Cardiac atrium fibroblast (primary cell): ENCODE measurements around the gene TUBG2. TPM values are rescaled to one million over a fixed set of nuclear protein-coding genes. Genes with fewer than 3 reads are reported as not detected.

Experiments
- total RNA-seq: library from RNA; depleted of rRNA; stranded (reverse); fragments of >200 nt; gene quantifications from 2 replicates; pipeline ENCODE4 v1.2.3, GENCODE V29; 2015

The TUBG2 gene
- total RNA-seq = 10.9 and 11.2 TPM in 2 replicates

DNA sequence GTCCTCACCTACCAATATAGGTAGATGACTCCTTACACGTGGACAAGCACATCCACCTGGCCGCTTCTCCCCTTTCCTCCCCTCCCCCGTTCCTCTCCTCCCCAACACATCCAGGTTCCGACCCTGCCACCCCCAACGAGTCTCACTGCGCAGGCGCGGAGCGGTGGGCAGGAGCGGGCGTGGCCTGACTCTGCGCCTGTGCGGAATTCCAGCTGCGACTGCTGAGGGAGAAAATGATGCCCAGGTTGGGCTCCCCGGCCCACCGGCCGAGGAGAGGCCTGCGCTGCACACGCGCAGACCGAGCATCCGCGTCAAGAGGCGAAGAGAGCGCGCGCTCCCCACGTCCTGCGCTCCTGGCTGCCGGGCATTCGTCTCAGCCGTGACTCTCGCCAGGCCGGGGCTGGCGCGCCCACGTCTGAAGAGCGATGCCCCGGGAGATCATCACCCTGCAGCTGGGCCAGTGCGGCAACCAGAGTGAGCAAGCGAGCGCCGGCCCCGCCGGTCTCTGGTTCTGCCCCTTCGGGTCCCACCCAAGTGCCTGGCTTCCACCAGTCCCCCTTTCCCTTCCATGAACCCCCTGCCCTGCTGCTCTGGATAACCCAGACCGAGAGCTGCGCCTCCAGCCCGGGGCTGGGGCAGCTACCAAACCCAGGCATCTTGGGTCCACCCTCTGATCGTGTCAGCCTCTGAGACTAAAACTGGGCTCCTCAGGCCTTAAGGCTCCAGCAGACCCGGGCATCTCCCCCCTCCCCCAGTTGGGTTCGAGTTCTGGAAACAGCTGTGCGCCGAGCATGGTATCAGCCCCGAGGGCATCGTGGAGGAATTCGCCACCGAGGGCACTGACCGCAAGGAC, at the start of gene TUBG2:
Gene TUBG2 (plus strand): TSS at position 206 of the 853 bp plus-strand sequence. CDS start 220 bp downstream, at position 426.

DNA sequence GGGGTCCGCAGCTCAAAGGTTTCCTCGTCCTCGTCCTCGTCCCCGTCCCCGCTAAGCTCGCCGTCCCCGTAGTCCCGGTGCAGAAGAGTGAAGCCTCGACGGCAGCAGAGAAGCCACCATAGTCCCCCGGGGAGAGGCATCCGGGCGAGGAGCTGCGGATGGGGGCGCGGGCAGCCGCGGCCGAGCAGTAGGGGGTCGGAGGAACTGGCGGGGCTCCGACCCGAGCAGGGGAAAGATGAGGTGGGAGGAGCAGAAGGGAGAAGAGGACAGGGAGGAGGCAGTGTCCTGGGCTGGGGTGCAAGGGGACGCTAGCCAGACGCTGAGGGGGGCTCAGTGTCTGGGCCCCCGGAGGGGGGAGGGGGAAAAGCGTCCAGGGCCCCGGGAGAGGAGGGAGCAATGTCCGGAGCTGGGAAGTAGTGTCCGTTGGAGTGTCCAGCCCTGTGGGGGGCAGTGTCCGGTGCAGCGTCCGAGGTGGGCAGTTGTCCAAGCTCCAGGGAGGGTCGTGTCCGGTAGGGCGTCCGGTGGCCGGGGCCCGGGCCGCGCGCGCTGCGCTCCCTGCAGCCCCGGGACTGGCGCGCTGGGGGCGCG, 17.4 kb downstream of the TUBG2 start, which contains the start of gene PLEKHH3:
Gene PLEKHH3 (minus strand): TSS at position 571 of the 588 bp plus-strand sequence. CDS start 431 bp downstream, at position 140.

DNA sequence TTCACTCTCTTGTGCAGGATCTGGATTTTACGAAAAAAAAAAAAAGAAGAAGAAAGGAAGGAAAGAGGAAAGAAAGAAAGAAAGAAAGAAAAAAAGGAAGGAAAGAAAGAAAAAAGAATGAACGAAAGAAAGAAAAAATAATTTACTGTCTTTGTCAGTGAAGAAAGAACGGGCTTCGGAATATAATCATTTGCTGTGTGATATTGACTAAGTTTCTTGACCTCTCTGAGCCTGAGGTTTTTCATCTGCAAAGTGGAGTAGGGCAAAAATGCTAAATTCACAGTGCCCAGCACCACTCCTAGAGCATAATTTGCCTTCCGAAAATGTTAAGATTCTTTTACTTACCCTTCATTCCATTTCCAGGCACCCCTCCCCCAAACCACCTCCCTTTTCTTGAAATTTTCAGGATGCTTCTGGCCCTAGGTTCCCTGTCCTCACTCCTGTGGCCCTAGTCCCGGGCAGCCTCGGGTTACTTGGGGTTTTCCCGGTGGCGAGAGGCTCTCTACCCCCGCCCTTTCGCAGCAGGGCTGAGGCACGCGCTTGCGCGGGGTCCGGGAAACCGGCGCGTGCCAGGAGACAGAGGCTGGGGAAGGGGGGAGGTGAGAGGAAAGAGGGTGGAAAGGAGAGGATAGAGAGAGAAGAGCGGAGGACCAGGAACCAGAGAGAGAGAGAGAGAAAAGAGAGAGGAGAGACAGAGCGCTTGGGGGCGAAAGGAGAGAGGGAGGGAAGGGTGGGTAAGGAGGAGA, 23.1 kb downstream of the TUBG2 start, which contains the start of gene CNTNAP1:
Gene CNTNAP1 (plus strand): TSS at position 556 of the 746 bp plus-strand sequence. CDS start 299 bp downstream, outside the sequence.

Other genes starting within 250 kb of the TUBG2 start
- 781 and 918 TPM in 2 replicates for gene CAVIN1, start 236.0 kb upstream of the TUBG2 start, total RNA-seq
- gene ATP6V0A1, start 200.4 kb upstream of the TUBG2 start, total RNA-seq = 20.6 and 22.4 TPM in 2 replicates
- gene NAGLU, start 123.0 kb upstream of the TUBG2 start, total RNA-seq = 68.9 and 84.5 TPM in 2 replicates
- 2.1 and 6.0 TPM in 2 replicates for gene HSD17B1, start 106.4 kb upstream of the TUBG2 start, total RNA-seq
- 15.7 and 33.8 TPM in 2 replicates for gene COASY, start 97.1 kb upstream of the TUBG2 start, total RNA-seq
- gene MLX, start 92.2 kb upstream of the TUBG2 start, total RNA-seq = 30.8 and 35.6 TPM in 2 replicates
- gene PSMC3IP, start 81.6 kb upstream of the TUBG2 start, total RNA-seq = 1.6 and 2.2 TPM in 2 replicates
- 48.9 and 51.7 TPM in 2 replicates for gene RETREG3, start 49.9 kb upstream of the TUBG2 start, total RNA-seq
- 43.9 and 57.3 TPM in 2 replicates for gene TUBG1, start 49.6 kb upstream of the TUBG2 start, total RNA-seq
- 19.6 and 19.9 TPM in 2 replicates for gene PLEKHH3, start 17.7 kb downstream of the TUBG2 start, total RNA-seq
- 1.3 and 7.8 TPM in 2 replicates for gene CCR10, start 22.6 kb downstream of the TUBG2 start, total RNA-seq
- 25.3 and 49.4 TPM in 2 replicates for gene CNTNAP1, start 23.2 kb downstream of the TUBG2 start, total RNA-seq
- gene EZH1, start 85.8 kb downstream of the TUBG2 start, total RNA-seq = 9.6 and 13.5 TPM in 2 replicates
- gene RAMP2, start 101.9 kb downstream of the TUBG2 start, total RNA-seq = 0.65 and 1.4 TPM in 2 replicates
- 77.3 and 82.1 TPM in 2 replicates for gene VPS25, start 114.2 kb downstream of the TUBG2 start, total RNA-seq
- gene WNK4, start 121.3 kb downstream of the TUBG2 start, total RNA-seq = 2.0 and 4.1 TPM in 2 replicates
- 64.2 and 69.5 TPM in 2 replicates for gene COA3, start 139.4 kb downstream of the TUBG2 start, total RNA-seq
- not detected in 2 replicates for gene CNTD1, start 139.6 kb downstream of the TUBG2 start, total RNA-seq
- gene BECN1, start 165.0 kb downstream of the TUBG2 start, total RNA-seq = 68.6 and 74.5 TPM in 2 replicates
- gene PSME3, start 174.1 kb downstream of the TUBG2 start, total RNA-seq = 67.7 and 107 TPM in 2 replicates
- 0.65 TPM in 1 of 2 replicates, not detected in the other for gene AOC2, start 185.3 kb downstream of the TUBG2 start, total RNA-seq
- gene AOC3, start 191.9 kb downstream of the TUBG2 start, total RNA-seq = not detected in 2 replicates
- not detected in 2 replicates for gene G6PC1, start 241.5 kb downstream of the TUBG2 start, total RNA-seq